PC-9 (cell line): Measurements from ENCODE around the gene TBC1D9B.

ENCODE experiments used
- EZH2 ChIP-seq: fragments of 200-600 bp; sonication (generic); IDR thresholded peaks from 2 replicates; pipeline ENCODE4 v1.8.0; 2017; ENCODE audit warnings: antibody characterized with exemption, low read depth
- TF ChIP-seq, protein P1 (sequence below): fragments of 200-600 bp; sonication (generic); conservative IDR thresholded peaks from 2 replicates; pipeline ENCODE4 v1.6.1; 2017; ENCODE audit warnings: mixed run types, antibody characterized with exemption, mild to moderate bottlenecking, moderate library complexity

- TF ChIP-seq, protein P1, sequence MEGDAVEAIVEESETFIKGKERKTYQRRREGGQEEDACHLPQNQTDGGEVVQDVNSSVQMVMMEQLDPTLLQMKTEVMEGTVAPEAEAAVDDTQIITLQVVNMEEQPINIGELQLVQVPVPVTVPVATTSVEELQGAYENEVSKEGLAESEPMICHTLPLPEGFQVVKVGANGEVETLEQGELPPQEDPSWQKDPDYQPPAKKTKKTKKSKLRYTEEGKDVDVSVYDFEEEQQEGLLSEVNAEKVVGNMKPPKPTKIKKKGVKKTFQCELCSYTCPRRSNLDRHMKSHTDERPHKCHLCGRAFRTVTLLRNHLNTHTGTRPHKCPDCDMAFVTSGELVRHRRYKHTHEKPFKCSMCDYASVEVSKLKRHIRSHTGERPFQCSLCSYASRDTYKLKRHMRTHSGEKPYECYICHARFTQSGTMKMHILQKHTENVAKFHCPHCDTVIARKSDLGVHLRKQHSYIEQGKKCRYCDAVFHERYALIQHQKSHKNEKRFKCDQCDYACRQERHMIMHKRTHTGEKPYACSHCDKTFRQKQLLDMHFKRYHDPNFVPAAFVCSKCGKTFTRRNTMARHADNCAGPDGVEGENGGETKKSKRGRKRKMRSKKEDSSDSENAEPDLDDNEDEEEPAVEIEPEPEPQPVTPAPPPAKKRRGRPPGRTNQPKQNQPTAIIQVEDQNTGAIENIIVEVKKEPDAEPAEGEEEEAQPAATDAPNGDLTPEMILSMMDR = no peak
- no peak for TF ChIP-seq EZH2
Observed at GRCh38 chr5:179854356-179854755, 53.3 kb downstream of the TBC1D9B start.
